Uterus (tissue), 2 donors: ENCODE data around the gene CAMK1D.

Source experiments
- POLR2A ChIP-seq, 2 donors: fragments of 450-650 bp; IDR thresholded peaks; one replicate each; pipeline ENCODE4 v1.6.1; 2016; ENCODE audit warnings: antibody characterized with exemption in 2 of 2, mild to moderate bottlenecking in 1 of 2, moderate library complexity in 1 of 2
- TF ChIP-seq, protein P1 (sequence below), 4 experiments: fragments of 200-600 bp in 2 of 4; fragments of 450-650 bp in 2 of 4; sonication (generic) in 2 of 4; IDR thresholded peaks; one replicate each; pipeline ENCODE4 v1.5.1; 2016 to 2019; ENCODE audit warnings: antibody characterized with exemption in 4 of 4, mild to moderate bottlenecking in 2 of 4, moderate library complexity in 1 of 4

GRCh38 chr10:12675186-12675585 lies 325.8 kb downstream of the CAMK1D start:
- TF ChIP-seq, protein P1, sequence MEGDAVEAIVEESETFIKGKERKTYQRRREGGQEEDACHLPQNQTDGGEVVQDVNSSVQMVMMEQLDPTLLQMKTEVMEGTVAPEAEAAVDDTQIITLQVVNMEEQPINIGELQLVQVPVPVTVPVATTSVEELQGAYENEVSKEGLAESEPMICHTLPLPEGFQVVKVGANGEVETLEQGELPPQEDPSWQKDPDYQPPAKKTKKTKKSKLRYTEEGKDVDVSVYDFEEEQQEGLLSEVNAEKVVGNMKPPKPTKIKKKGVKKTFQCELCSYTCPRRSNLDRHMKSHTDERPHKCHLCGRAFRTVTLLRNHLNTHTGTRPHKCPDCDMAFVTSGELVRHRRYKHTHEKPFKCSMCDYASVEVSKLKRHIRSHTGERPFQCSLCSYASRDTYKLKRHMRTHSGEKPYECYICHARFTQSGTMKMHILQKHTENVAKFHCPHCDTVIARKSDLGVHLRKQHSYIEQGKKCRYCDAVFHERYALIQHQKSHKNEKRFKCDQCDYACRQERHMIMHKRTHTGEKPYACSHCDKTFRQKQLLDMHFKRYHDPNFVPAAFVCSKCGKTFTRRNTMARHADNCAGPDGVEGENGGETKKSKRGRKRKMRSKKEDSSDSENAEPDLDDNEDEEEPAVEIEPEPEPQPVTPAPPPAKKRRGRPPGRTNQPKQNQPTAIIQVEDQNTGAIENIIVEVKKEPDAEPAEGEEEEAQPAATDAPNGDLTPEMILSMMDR (IDR thresholded peaks at IDR 0.05): no peak
- TF ChIP-seq POLR2A (IDR thresholded peaks at IDR 0.05): no peak
